Medulla oblongata (tissue), 1 donor: ENCODE data around the gene FCER1G.
A peak's percentile ranks its signal among the peaks of the same experiment; 100 is the strongest.
"Not testable (repeated sequence)": the region's sequence is repeated elsewhere in the genome, so short reads cannot be mapped to it uniquely, and the experiment has no call there.

Experiments used
- DNase-seq: peaks from one replicate; pipeline ENCODE4 v3.0.0-alpha.2; 2015; ENCODE audit errors: extremely low spot score

The FCER1G gene

DNA sequence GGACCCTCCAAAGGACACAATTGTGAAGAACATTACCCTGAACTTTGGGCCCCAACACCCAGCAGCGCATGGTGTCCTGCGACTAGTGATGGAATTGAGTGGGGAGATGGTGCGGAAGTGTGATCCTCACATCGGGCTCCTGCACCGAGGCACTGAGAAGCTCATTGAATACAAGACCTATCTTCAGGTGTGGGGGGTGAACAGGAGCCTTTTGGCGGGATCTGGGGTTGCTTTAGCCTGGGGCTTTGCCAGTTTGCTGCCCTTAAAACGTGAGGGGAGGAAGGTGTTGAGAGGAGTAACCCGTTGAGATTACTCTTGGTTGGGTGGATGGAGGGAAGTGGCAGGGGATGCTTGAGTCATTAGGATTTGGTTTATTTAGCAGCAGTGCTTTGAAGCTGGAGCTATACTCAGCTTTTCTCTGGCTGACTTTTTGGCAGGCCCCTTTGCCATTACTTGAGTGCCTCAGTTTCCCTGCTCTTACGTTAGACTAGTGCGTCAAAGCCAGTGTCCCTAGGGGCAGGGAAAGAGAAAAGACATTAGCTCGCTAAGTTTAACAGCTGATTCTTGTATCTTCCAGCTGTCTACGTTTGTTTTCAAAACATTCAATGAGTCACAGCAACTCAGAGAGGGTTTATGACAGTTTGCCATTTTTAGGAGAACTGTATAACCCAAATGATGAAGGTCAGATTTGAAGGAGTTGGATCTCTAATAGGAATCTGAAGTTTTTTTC, 8.5 kb upstream of the FCER1G start:
- DNase-seq, result no peak

DNA sequence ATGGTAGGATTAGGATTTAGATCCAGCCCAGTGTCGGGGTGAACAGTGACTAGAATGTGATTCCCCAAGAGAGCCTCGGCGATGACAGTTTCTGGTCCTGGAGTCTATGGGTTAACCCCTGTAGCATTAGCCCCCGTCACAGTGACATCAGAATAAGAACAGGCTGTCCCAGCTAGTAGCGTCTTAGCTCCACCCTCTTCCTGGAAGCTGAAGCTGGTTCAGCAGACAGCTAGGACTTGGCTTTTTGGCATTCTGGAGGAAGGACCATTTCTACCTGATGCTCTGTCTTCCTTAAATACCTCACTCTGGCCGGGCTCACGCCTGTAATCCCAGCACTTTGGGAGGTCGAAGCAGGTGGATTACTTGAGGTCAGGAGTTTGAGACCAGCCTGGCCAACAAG, 7.9 kb upstream of the FCER1G start:
- no peak for DNase-seq

DNA sequence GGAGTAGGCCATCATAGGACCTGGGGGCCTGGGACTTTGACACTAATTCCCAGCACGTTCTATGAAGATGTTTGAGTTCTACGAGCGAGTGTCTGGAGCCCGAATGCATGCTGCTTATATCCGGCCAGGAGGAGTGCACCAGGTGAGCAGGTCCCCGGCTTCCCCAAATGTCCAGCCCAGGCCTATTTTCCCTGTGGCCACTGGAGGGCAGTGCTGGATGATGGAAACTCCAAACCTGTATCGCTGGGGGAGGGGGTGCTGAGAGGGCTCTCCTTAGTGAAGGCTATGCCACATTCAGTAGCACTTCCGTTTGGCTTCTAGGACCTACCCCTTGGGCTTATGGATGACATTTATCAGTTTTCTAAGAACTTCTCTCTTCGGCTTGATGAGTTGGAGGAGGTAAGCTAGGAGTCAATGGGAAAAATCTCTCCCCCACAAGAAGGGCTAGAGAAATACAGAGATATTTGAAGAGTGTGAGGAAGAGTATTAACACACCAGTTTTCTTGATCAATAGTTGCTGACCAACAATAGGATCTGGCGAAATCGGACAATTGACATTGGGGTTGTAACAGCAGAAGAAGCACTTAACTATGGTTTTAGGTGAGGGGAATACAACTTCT, 5.2 kb upstream of the FCER1G start:
- peak; percentile 88 for DNase-seq

DNA sequence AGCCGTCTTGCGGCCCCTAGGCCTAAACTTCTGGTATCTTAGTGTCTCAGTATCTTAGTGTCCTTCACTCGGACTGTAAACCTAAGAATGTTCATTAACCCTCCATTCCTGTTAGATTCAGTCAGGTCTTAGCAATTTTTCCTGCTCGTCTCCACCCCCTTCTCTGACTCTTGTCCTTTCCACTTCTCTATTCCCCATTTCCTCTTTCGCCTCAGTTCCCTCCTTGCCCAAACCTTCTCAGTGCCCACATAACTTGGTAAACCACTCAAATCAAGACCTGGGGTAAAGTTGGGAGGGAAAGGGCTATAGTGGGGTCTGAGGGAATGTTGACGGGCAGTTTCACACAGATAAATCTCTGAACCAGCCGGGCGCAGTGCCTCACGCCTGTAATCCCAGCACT, 726 bp upstream of the FCER1G start:
- DNase-seq, result no peak

DNA sequence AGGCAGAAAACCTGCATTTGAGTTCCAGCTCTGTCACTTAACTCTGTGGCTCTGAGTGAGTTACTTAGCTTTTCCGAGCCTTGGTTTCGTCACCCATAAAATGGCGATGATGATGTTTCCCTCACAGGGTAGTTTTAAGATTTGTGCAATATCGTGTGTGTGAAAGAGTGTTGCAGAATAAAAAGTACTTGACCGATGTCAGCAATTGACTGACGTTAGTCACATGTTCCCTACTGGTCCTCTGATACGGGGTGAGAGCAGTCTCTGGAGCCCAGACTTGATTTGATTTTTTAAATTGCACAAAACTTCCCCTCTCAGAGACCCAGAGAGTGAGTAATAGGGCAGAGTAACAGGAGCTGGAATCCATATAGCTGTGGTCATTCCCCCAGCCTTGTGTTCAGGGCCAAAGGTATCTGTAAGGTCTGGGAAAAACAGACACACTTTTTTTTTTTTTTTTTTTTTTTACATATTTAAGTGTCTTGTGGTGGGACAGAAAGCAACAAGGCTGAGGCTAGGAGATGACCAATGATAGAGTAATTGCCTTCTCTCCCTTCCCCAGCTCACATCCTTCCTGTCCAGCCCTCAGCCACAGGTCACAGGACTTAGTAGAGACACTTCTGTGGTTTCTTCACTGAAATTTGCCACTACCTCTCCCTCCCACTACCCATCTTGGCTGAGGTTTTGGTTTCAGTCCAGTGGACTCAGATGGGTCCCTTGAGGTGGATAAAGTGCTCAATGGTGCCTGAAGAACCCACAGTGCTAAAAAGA, 2.0 kb downstream of the FCER1G start:
- DNase-seq, result peak; percentile 75

DNA sequence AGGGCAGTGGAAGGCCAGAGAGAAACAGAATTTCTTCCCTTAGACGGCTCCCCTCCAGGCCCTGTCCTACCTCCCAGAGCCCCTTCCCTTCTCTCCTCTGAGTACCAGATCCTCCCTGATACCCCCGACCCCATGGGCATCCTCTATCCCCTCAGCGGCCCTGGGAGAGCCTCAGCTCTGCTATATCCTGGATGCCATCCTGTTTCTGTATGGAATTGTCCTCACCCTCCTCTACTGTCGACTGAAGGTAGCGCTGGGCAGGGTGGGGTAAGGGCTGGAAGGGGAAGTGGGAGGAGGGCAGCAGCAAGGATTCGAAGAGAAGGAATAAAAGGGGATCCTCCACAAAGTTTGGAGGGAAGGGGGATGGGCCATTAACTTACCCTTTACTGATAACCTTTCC, 2.7 kb downstream of the FCER1G start:
- no peak for DNase-seq

DNA sequence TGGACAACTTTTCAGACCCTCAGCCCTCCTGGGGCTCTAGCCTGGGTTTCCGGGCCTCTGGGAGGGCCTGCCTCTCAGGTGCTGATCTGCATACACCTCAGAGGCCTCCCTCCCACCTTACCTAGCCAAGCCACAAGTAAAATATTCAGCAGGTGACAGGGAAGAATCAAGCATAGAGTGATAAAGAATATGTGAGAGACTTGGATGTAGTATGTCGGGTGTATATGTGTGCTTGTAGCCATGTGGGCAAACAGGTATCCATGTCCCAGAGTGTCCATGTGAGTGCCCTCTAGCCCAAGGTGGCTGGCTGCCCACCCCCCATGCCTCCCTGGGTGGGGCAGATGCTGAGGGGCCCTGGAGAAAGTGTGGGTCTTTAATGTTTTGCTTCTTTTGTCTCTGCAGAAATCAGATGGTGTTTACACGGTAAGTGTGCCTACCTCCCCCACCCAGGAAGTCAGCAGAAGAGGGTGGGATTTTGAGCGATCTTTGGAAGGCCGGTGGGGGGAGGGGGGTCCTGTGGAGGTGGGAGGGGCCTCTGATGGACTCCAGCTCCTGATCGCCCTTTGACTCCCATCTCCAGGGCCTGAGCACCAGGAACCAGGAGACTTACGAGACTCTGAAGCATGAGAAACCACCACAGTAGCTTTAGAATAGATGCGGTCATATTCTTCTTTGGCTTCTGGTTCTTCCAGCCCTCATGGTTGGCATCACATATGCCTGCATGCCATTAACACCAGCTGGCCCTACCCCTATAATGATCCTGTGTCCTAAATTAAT, 3.4 kb downstream of the FCER1G start:
- DNase-seq, result no peak

DNA sequence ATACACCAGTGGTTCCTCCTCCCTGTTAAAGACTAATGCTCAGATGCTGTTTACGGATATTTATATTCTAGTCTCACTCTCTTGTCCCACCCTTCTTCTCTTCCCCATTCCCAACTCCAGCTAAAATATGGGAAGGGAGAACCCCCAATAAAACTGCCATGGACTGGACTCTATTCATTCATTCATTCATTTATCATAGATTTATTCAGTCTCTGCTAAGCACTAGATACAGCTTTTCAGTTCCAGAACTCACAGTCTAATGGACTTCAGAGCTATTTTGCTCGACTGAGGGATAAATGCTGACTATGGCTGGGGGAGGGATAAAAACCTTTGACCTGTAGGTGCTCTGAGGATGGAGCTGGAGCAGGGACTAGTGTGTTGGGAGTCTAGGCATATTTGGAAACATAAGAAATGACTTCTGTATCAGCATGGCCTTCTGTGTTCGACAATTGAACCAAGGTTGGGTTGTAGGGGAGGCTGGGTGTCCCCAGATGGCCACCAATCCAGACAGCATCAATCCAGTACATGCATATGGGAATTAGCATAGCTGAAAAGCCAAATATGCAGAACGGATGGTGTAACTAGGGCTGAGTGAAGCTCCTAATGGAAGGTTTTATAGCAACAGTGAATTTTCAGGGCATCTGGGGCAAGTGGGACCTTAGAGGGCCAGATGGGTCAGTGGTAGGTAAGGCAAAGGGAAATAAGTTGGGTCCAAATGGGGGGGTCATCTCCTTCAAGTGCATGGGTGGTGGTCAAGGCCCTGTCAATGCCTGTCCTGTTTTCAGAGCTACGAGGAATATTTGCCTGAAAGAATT, 4.2 kb downstream of the FCER1G start:
- no peak for DNase-seq

DNA sequence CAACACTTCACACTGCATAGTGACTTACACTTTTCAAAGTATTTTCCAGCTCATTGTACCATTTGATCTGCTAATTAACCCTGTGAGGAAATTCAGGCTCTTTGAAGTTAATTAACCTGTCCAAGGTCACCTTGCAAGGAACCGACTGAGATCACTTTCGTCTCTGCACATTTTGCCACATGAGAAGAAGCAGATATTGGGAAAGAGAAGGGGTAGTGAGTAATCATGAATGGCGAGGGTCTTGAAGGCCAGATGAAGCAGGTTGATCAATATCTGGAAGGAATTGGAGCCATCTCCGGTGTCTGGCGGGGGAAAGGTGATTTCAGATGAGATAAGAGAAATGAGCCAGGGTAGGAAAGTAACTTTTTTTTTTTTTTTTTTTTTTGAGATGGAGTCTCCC, 4.9 kb downstream of the FCER1G start:
- DNase-seq, result no peak

DNA sequence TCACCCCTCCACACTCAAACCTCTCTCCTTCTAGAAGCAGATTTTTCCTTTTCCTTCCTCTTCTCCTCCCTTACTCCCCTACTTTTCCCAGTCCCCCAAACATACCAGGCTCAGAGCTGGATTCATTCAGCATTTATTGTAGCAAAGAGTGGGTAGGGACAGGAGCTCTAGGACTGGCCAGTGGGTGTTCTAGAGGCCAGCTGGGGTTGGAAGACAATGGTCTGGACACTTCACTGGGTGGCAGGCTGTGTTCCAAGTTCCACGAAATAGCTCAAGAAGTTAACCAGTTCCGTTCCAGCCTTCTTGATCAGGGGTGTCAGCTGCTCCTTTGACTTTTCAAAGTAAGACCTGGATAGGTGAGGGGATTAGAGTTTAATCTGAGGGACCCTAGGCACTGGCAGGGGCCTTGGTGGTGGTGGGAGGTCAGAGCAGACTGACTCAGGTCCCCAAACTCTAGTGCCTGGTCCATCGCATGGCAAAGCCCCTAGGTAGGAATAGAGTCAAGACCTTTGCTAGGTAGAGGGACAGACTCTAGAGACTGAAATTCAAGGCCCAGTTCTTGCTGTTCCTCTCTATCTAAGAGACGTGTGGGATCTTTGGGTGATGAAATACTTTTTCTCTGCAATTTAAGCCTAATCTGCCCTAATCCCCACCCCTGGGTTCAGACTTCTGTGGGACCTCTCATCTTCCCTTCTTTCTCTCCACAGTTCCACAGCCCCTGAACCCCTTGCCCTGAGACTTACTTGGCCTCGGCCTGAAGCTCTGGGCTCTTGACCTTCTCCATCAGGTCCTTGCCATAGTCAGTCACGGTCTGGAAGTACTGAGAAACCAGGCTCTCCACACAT, 7.3 kb downstream of the FCER1G start:
- DNase-seq, result no peak

DNA sequence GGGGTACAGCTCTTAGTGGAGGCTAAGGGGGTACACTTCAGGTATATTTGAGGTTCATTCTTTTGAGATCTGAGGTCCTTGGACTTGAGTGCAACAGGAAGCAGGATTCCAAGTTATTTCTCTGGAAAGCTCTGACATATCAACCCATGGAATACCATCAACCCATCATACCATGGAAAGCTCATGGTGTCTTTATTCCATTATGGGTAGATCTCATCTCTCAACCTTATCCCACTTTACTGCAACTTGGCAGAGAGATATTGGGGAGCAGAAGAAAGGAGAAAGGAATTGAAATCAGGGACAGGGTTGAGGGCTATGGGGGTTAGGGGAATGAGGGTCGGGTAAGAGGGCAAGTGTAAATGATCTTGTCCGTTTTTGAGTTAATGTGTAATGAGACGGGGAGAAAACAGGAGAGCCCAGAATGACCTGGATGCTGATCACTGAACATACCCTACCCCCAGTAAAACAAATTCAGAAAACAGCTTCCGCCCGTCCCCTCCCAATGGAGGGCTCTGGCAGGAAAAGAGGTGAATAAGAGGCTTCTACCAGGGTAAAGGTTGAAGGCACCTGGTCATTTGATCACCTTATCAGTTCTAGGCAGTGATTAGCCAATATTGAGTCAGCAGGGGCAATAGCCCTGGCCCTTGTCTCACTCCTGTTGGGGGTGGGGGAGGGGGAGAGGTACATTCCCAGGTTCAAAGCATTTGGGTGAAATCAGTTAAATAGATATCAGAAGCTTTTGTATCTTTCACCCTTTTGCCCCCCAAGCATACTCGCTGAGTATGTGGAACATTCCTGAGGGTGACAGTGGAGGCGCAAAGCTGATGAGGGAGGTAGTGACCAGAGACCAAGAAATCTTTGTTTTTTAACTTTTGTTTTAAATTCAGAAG, 9.0 kb downstream of the FCER1G start:
- DNase-seq, result no peak

DNA sequence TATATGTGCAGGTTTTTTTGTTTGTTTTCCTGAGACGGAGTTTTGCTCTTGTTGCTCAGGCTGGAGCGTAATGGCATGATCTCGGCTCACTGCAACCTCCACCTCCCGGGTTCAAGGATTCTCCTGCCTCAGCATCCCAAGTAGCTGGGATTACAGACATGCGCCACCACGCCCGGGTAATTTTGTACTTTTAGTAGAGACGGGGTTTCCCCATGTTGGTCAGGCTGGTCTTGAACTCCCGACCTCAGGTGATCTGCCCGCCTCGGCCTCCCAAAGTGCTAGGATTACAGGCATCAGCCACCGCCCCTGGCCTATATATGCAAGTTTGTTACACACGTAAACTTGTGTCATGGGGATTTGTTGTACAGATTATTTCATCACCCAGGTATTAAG, 9.6 kb downstream of the FCER1G start:
- not testable (repeated sequence) for DNase-seq

DNA sequence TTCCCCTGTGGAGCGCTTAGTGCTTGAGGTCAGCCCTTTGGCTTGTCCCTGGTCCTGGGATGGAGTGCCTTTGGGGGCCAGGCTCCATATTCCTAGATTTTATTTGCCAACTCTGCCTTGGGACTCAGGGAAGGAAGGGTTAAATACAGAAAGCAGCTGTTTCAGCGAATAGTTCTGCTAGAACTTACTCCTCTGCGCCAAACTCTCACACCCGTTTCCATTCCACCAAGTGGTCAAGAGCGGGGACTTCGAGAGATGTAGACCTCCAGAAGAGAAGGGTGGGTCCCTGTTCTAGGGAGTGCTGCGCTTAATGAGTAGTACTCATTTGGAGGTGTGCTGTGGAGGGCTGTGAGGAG, 10.1 kb downstream of the FCER1G start:
- no peak for DNase-seq

DNA sequence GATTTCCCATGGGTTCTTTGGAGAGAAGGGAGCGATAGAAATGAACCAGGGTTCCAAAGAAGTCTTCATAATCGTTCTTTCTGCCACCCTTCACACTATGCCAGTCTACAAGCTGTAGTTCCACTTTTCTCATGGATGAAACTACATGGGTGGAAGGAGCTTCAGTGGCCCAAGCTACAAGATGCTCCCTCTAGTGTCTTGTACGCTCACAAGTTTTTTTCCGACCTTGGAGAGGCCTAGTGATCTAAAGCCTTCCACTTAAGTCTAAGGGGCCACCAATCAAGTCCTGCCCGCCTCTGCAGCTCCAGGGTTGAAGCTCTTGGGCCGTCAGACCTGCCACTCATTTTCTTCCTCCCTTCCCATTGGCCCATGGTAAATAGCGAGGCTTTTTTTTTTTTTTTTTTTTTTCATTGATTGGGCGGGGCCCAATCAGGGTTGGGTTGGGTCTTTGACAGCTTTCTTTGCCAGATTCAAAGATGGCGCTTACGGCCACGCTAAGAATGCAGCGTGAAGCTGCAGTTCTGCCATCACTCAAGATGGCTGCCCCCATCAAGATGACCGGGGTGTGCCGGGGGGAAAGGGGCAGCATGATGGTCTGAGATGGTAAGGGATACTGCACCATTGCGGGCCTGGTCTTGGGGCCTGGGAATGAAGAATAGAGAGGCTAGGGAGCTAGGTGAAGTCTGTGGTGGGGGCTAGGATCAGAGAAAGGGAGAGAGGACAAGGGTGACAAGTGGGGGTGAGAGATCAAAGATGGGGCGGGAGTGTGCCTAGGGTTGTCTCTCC, 10.6 kb downstream of the FCER1G start, which contains the start of gene TOMM40L:
TOMM40L (plus strand) TSS at position 527 of the 786 bp plus-strand sequence. CDS start 430 bp downstream, outside the sequence.
- DNase-seq, result peak; percentile 99

DNA sequence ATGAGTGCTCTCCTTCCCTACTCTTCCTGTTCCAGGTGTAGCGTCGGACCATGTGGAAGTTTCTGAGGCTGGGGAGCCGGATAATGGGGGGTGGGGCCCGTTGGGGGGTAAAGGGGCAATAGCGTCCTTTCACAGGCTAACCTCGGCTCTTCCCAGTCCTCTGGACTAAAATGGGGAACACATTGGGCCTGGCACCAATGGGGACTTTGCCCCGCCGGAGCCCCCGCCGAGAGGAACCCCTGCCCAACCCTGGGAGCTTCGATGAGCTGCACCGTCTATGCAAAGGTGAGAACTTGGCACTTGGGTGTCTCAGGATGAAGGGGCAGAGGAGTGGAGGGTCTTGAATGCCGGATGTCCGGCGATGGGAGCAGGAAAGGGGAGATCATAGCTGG, 11.2 kb downstream of the FCER1G start:
- no peak for DNase-seq

DNA sequence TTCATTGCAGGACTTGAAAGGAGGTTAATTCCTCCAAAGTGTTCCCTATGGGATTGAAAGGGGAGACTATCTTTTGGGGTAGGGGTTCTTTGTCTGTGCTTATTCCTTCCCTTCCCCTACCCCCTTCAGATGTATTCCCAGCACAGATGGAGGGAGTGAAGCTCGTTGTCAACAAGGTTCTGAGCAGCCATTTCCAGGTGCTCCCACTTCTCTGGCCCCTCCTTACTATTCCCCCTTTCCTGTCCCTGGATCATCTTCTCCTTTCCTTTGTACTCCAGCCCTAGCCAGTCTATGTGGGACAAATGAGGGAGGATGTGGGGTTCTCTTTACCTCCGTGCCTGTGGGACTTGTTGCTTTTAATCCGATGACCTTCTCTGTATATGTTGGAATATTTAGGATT, 11.7 kb downstream of the FCER1G start:
- DNase-seq, result no peak

DNA sequence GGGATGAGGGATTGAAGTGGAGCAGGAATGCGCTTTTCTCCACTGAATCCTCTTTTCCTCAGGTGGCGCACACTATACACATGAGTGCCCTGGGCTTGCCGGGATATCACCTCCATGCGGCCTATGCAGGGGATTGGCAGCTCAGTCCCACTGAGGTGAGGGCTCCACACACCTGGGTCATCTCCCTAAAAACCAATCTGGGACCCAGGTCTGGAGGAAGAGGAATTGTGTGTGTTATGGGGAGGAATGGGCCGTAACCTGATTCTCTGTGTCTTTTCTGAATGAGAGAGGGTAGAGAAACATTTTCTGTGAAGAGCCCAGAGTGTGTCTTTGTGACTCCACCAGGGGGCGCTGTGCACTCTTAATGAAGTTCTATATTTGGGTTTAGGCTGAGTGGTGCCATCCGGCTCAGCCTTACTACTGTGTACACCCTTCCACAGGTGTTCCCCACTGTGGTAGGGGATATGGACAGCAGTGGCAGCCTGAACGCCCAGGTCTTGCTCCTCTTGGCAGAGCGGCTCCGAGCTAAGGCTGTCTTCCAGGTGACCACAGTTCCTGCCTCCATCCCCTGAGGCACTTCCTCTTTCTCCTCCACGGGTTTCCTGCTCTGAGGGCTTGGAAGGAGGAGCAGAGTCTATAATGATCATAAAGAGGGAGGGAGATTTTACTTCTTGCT, 12.2 kb downstream of the FCER1G start:
- DNase-seq, result peak; percentile 90

DNA sequence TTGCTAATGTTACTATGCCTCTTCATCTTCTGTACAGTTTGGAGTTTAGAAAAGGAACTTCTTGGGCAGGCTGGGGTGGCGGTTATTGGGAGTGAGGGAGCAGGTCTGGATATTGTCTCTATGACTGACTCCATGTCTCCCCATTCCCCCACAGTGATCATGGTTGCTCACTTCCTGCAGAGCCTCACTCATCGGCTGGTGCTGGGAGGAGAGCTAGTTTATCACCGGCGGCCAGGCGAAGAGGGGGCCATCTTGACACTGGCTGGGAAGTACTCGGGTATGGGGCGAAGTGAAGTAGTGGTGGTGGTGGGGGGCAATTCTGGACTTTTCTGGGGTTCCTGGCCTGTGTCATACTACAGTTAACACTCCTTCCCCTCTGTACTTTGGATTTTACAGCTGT, 12.9 kb downstream of the FCER1G start:
- DNase-seq, result no peak
